ENCODE data around the gene VCP.

Gene VCP

GRCh38 chr9:35102769-35103659, 30.6 kb upstream of the VCP start, which contains the start of gene STOML2:
TSS of gene STOML2 (minus strand) at chr9:35103131. CDS start at chr9:35103094, 37 bp downstream.
- peak; percentile 94 to 95 for DNase-seq

- no peak for DNase-seq
These were observed 30.0 kb upstream of the VCP start for GRCh38 chr9:35102465-35102768.

GRCh38 chr9:35097573-35097972, 25.1 kb upstream of the VCP start:
- no peak for DNase-seq

- DNase-seq: peak; percentile 90
These were observed 23.8 kb upstream of the VCP start, which contains the start of gene PIGO for GRCh38 chr9:35096035-35096849. TSS of gene PIGO (minus strand) at chr9:35096591. CDS start at chr9:35095565, 1,026 bp downstream.

GRCh38 chr9:35091536-35091935, 19.1 kb upstream of the VCP start:
- no peak for DNase-seq

GRCh38 chr9:35089434-35089833, 17.0 kb upstream of the VCP start:
- no peak for DNase-seq

GRCh38 chr9:35085078-35085477, 12.7 kb upstream of the VCP start:
- DNase-seq: no peak

GRCh38 chr9:35079426-35080341, 7.3 kb upstream of the VCP start, which contains the start of gene FANCG:
TSS of gene FANCG (minus strand) at chr9:35079942. CDS start at chr9:35079524, 418 bp downstream.
- peak; percentile 82 to 83 for DNase-seq

GRCh38 chr9:35079041-35079425, 6.6 kb upstream of the VCP start:
- DNase-seq: no peak

- no peak for DNase-seq
These were observed 5.6 kb upstream of the VCP start for GRCh38 chr9:35078066-35078465.

GRCh38 chr9:35076848-35077247, 4.4 kb upstream of the VCP start:
- DNase-seq: no peak

GRCh38 chr9:35075358-35075757, 2.9 kb upstream of the VCP start:
- DNase-seq: no peak

- DNase-seq: no peak
These were observed 2.4 kb upstream of the VCP start for GRCh38 chr9:35074791-35075190.

GRCh38 chr9:35074141-35074540, 1.7 kb upstream of the VCP start:
- DNase-seq: no peak

GRCh38 chr9:35073279-35073612, 821 bp upstream of the VCP start:
- no peak for DNase-seq

GRCh38 chr9:35071814-35072460, 488 bp downstream of the VCP start:
- peak; percentile 80 to 83 for DNase-seq

GRCh38 chr9:35070823-35071813, 1.3 kb downstream of the VCP start:
- no peak for DNase-seq

GRCh38 chr9:35069020-35069419, 3.4 kb downstream of the VCP start:
- DNase-seq: no peak

- DNase-seq: no peak
These were observed 5.4 kb downstream of the VCP start for GRCh38 chr9:35067056-35067455.

- DNase-seq: no peak
These were observed 11.7 kb downstream of the VCP start for GRCh38 chr9:35060548-35061207.

Data from CD4-positive, alpha-beta T cell treated with Interleukin-1 beta for 1 hour (primary cell).